NCI-H226 (cell line): Measurements from ENCODE around the gene IGFL1.
A peak's percentile ranks its signal among the peaks of the same experiment; 100 is the strongest.
"Not testable (repeated sequence)": the region's sequence is repeated elsewhere in the genome, so short reads cannot be mapped to it uniquely, and the experiment has no call there.

Experiments used
- DNase-seq: peaks from one replicate; pipeline ENCODE4 v3.0.0-alpha.2; 2015

IGFL1 gene

GRCh38 chr19:46202872-46203860 lies 26.4 kb upstream of the IGFL1 start:
- DNase-seq: peak; percentile 84

- no peak for DNase-seq
These were observed 25.5 kb upstream of the IGFL1 start for GRCh38 chr19:46204008-46204407.

GRCh38 chr19:46205183-46205984 lies 24.2 kb upstream of the IGFL1 start:
- no peak for DNase-seq

GRCh38 chr19:46206176-46206575 lies 23.4 kb upstream of the IGFL1 start:
- DNase-seq: peak; percentile 49

GRCh38 chr19:46206682-46207081 lies 22.9 kb upstream of the IGFL1 start:
- no peak for DNase-seq

- DNase-seq: not testable (repeated sequence)
These were observed 21.7 kb upstream of the IGFL1 start for GRCh38 chr19:46207858-46208257.

- DNase-seq: no peak
These were observed 20.5 kb upstream of the IGFL1 start for GRCh38 chr19:46209051-46209450.

GRCh38 chr19:46209472-46209871 lies 20.1 kb upstream of the IGFL1 start:
- no peak for DNase-seq

- no peak for DNase-seq
These were observed 18.9 kb upstream of the IGFL1 start for GRCh38 chr19:46210669-46211068.

GRCh38 chr19:46211201-46211881 lies 18.2 kb upstream of the IGFL1 start:
- DNase-seq: peak; percentile 93

GRCh38 chr19:46212592-46212991 lies 16.9 kb upstream of the IGFL1 start:
- not testable (repeated sequence) for DNase-seq

GRCh38 chr19:46213156-46213555 lies 16.4 kb upstream of the IGFL1 start:
- DNase-seq: no peak

GRCh38 chr19:46213806-46214205 lies 15.7 kb upstream of the IGFL1 start:
- no peak for DNase-seq

GRCh38 chr19:46216612-46217011 lies 12.9 kb upstream of the IGFL1 start:
- no peak for DNase-seq

GRCh38 chr19:46217476-46217875 lies 12.1 kb upstream of the IGFL1 start:
- no peak for DNase-seq

- peak; percentile 53 for DNase-seq
These were observed 11.4 kb upstream of the IGFL1 start for GRCh38 chr19:46218160-46218559.

GRCh38 chr19:46220038-46220615 lies 9.4 kb upstream of the IGFL1 start:
- DNase-seq: no peak

GRCh38 chr19:46221152-46221551 lies 8.4 kb upstream of the IGFL1 start:
- no peak for DNase-seq

GRCh38 chr19:46221981-46222610 lies 7.4 kb upstream of the IGFL1 start:
- DNase-seq: peak; percentile 94

GRCh38 chr19:46223787-46224186 lies 5.8 kb upstream of the IGFL1 start:
- DNase-seq: not testable (repeated sequence)

GRCh38 chr19:46224773-46225172 lies 4.8 kb upstream of the IGFL1 start:
- DNase-seq: no peak

- DNase-seq: no peak
These were observed 4.0 kb upstream of the IGFL1 start for GRCh38 chr19:46225558-46226004.
